ENCODE measurements around the gene SLC38A5. TPM values are rescaled to one million over a fixed set of nuclear protein-coding genes. Genes with fewer than 3 reads are reported as not detected.

Gene SLC38A5
- total RNA-seq, 1 donor from 2014 or later = 2.6 TPM

DNA sequence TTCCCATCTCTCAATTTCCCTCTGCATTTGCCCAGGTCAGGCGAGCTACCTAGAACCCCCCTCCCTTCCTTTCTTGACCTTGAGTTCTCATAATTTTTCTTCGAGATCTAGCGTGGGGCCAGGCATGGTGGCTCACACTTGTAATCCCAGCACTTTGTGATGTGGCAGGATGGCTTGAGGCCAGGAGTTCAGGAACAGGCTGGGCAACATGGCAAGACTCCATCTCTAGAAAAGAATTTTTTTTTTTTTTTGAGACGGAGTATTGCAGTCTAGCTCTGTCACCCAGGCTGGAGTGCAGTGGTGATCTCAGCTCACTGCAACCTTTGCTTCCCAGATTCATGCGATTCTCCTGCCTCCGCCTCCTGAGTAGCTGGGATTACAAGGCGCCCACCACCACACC is 34.2 kb upstream of the SLC38A5 start:
- H3K4me3 Mint-ChIP-seq (ENCODE audit: unreplicated experiment) = no peak overlapping the region
- no peak for DNase-seq (ENCODE audit: low spot score)
- H3K9me3 Mint-ChIP-seq (ENCODE audit: low read depth) = no peaks in the 10 kb centered on the region
- no peak overlapping the region for H3K27ac Mint-ChIP-seq (ENCODE audit: unreplicated experiment)
- TF ChIP-seq, protein P1, sequence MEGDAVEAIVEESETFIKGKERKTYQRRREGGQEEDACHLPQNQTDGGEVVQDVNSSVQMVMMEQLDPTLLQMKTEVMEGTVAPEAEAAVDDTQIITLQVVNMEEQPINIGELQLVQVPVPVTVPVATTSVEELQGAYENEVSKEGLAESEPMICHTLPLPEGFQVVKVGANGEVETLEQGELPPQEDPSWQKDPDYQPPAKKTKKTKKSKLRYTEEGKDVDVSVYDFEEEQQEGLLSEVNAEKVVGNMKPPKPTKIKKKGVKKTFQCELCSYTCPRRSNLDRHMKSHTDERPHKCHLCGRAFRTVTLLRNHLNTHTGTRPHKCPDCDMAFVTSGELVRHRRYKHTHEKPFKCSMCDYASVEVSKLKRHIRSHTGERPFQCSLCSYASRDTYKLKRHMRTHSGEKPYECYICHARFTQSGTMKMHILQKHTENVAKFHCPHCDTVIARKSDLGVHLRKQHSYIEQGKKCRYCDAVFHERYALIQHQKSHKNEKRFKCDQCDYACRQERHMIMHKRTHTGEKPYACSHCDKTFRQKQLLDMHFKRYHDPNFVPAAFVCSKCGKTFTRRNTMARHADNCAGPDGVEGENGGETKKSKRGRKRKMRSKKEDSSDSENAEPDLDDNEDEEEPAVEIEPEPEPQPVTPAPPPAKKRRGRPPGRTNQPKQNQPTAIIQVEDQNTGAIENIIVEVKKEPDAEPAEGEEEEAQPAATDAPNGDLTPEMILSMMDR (IDR thresholded peaks at IDR 0.05) = no peak
- H3K36me3 Mint-ChIP-seq (ENCODE audit: low read depth) = no peaks in the 10 kb centered on the region
- H3K27me3 Mint-ChIP-seq (ENCODE audit: low read depth) = no peaks in the 10 kb centered on the region
- peaks cover 3% of the 10 kb centered on the region for H3K4me1 Mint-ChIP-seq (ENCODE audit: low read depth)

GRCh38 chrX:48498374-48498809 is 28.3 kb upstream of the SLC38A5 start:
- Mint-ChIP-seq H3K4me1 (ENCODE audit: low read depth) (peaks cover 11% of the 10 kb centered on the region), H3K27ac (ENCODE audit: unreplicated experiment) (peak overlapping the region; percentile 66), H3K9me3 (ENCODE audit: low read depth) (no peaks in the 10 kb centered on the region), H3K4me3 (ENCODE audit: unreplicated experiment) (peak overlapping the region; percentile 42), H3K27me3 (ENCODE audit: low read depth) (no peaks in the 10 kb centered on the region), H3K36me3 (ENCODE audit: low read depth) (no peaks in the 10 kb centered on the region)
- DNase-seq (ENCODE audit: low spot score) = peak; percentile 4
- TF ChIP-seq, protein P1 (IDR thresholded peaks at IDR 0.05) = no peak

DNA sequence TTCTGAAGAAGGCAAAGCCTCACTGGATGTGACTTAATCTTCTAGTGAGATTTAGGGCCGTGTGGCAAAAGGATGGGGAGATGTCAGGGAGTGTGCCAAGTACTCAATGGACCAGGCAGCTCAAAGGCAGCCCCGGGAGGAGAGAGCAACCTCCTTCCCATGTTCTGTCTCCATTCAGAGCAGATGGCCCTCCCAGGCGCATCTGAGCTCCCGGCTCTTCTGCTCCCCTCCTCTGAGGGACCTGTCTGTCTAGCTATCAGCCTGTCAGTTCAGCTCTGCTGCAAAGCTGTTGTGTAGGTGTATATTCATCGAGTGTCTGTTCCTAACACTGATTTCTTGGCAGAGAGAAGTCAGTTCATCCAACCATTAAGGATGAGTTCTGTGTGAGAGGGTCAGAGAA is 27.8 kb upstream of the SLC38A5 start:
- H3K4me3 Mint-ChIP-seq (ENCODE audit: unreplicated experiment) = no peak overlapping the region
- H3K27me3 Mint-ChIP-seq (ENCODE audit: low read depth) = no peaks in the 10 kb centered on the region
- peak; percentile 62 for DNase-seq (ENCODE audit: low spot score)
- H3K9me3 Mint-ChIP-seq (ENCODE audit: low read depth) = no peaks in the 10 kb centered on the region
- H3K27ac Mint-ChIP-seq (ENCODE audit: unreplicated experiment) = peak overlapping the region; percentile 66
- no peaks in the 10 kb centered on the region for H3K36me3 Mint-ChIP-seq (ENCODE audit: low read depth)
- TF ChIP-seq, protein P1 (IDR thresholded peaks at IDR 0.05) = no peak
- peaks cover 11% of the 10 kb centered on the region for H3K4me1 Mint-ChIP-seq (ENCODE audit: low read depth)

- Mint-ChIP-seq H3K4me3 (ENCODE audit: unreplicated experiment) (no peak overlapping the region), H3K27me3 (ENCODE audit: low read depth) (no peaks in the 10 kb centered on the region), H3K4me1 (ENCODE audit: low read depth) (peaks cover 18% of the 10 kb centered on the region), H3K9me3 (ENCODE audit: low read depth) (no peaks in the 10 kb centered on the region), H3K36me3 (ENCODE audit: low read depth) (no peaks in the 10 kb centered on the region), H3K27ac (ENCODE audit: unreplicated experiment) (no peak overlapping the region)
- peak; percentile 51 for DNase-seq (ENCODE audit: low spot score)
- TF ChIP-seq, protein P1 (IDR thresholded peaks at IDR 0.05) = no peak
Observed at GRCh38 chrX:48496660-48497059, 26.6 kb upstream of the SLC38A5 start.

DNA sequence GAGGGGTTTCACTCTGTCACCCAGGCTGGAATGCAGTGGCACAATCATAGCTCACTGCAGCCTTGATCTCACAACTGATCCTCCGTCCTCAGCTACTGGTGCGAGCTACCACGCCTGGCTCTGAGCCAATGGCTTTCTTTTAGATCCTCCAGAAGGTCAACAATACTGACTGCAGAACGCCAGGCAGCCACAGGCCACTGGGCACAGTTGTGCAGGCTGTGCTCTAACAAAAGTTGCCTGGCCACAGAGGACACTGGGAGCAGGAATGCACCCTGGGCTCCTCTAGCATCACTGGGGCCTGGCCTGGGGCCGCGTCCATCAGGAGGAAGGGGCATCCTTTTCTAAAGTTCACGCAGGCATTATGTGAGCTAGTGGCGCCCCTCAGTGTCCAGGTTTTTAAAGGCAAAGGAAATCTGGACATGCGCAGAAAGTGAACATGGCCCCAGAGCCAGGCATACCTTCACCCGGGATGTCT is 23.9 kb upstream of the SLC38A5 start:
- DNase-seq (ENCODE audit: low spot score) = peak; percentile 32
- Mint-ChIP-seq H3K27ac (ENCODE audit: unreplicated experiment) (peak overlapping the region; percentile 54), H3K36me3 (ENCODE audit: low read depth) (no peaks in the 10 kb centered on the region), H3K27me3 (ENCODE audit: low read depth) (no peaks in the 10 kb centered on the region), H3K4me3 (ENCODE audit: unreplicated experiment) (no peak overlapping the region), H3K9me3 (ENCODE audit: low read depth) (peaks cover 5% of the 10 kb centered on the region), H3K4me1 (ENCODE audit: low read depth) (peaks cover 22% of the 10 kb centered on the region)
- TF ChIP-seq, protein P1 (IDR thresholded peaks at IDR 0.05) = peak; percentile 75

Measured in chondrocyte (in vitro differentiated cells).